CD4-positive, alpha-beta memory T cell (primary cell): ENCODE measurements around the gene SH2D5. TPM values are rescaled to one million over a fixed set of nuclear protein-coding genes. Genes with fewer than 3 reads are reported as not detected.

Source experiments
- CTCF ChIA-PET: fragments of 350-600 bp; sonication (Branson Sonifier 250); formaldehyde crosslinking; loops from one replicate; lab custom pipeline; 2021; ENCODE audit warnings: inconsistent platforms; ENCODE audit not compliant: partially characterized antibody; lab: Charles Lee
- POLR2A ChIA-PET: fragments of 350-600 bp; sonication (Branson Sonifier 250); formaldehyde crosslinking; loops from one replicate; lab custom pipeline; 2021; ENCODE audit not compliant: partially characterized antibody; lab: Charles Lee
- DNase-seq, 5 donors: peaks; one replicate each; pipeline versions ENCODE4 v3.0.0 to v3.0.0-alpha.2; 2020 to 2022; ENCODE audit warnings: mixed read lengths in 1 of 5
- H3K27ac ChIP-seq: one replicate; pipeline ENCODE4 v1.7.0; 2013; ENCODE audit warnings: low read depth, low read length
- H3K27me3 ChIP-seq: 2 replicates; pipeline ENCODE4 v1.7.0; 2013; ENCODE audit warnings: mild to moderate bottlenecking, low read length, moderate library complexity; ENCODE audit not compliant: insufficient read depth
- H3K36me3 ChIP-seq: 2 replicates; pipeline ENCODE4 v1.7.0; 2013; ENCODE audit warnings: mild to moderate bottlenecking, low read length, moderate library complexity; ENCODE audit not compliant: insufficient read depth
- H3K4me1 ChIP-seq: 2 replicates; pipeline ENCODE4 v1.7.0; 2013; ENCODE audit warnings: mild to moderate bottlenecking, low read length, moderate library complexity; ENCODE audit not compliant: insufficient read depth
- H3K4me3 ChIP-seq, 2 donors: one replicate each; pipeline ENCODE4 v1.7.0; 2013; ENCODE audit warnings: low read length in 2 of 2, mild to moderate bottlenecking in 1 of 2
- H3K9me3 ChIP-seq, 2 donors: one replicate each; pipeline ENCODE4 v1.7.0; 2013; ENCODE audit warnings: low read length in 2 of 2, control low read depth in 1 of 2; ENCODE audit not compliant: control insufficient read depth in 1 of 2
- H3K27ac Mint-ChIP-seq, 7 donors: one replicate each; pipeline ENCODE4 v1.8.0; 2020 to 2021; ENCODE audit warnings: mixed read lengths in 7 of 7, mild to moderate bottlenecking in 6 of 7, inconsistent platforms in 3 of 7, moderate library complexity in 3 of 7
- H3K27me3 Mint-ChIP-seq, 2 donors: one replicate each; pipeline ENCODE4 v1.8.0; 2020 to 2021; ENCODE audit warnings: mixed read lengths in 2 of 2
- H3K36me3 Mint-ChIP-seq, 2 donors: one replicate each; pipeline ENCODE4 v1.8.0; 2020 to 2021; ENCODE audit warnings: mixed read lengths in 2 of 2, inconsistent platforms in 1 of 2, mild to moderate bottlenecking in 1 of 2
- H3K4me1 Mint-ChIP-seq, 4 donors: one replicate each; pipeline ENCODE4 v1.8.0; 2020 to 2021; ENCODE audit warnings: mixed read lengths in 4 of 4, mild to moderate bottlenecking in 1 of 4
- H3K4me3 Mint-ChIP-seq, 8 donors: one replicate each; pipeline ENCODE4 v1.8.0; 2020 to 2021; ENCODE audit warnings: mixed read lengths in 8 of 8, mild to moderate bottlenecking in 7 of 8, moderate library complexity in 6 of 8, inconsistent platforms in 3 of 8
- H3K9me3 Mint-ChIP-seq, 8 donors: one replicate each; pipeline ENCODE4 v1.8.0; 2020 to 2021; ENCODE audit warnings: mixed read lengths in 8 of 8, mild to moderate bottlenecking in 5 of 8, inconsistent platforms in 3 of 8, moderate library complexity in 1 of 8
- intact Hi-C: fragments of 100-400 bp; cut with micrococcal nuclease; formaldehyde crosslinking; loops from one replicate; pipeline ENCODE4 v1.15.1; 2023
- polyA plus RNA-seq, 2 donors: library from polyadenylated mRNA; unstranded; fragments of 300-500 nt; fragmentation: Illumina TruSeq; gene quantifications; one replicate each; pipeline ENCODE4 v1.2.3, GENCODE V29; 2021
- total RNA-seq, 2 experiments: library from RNA; stranded (reverse); gene quantifications; one replicate each; pipeline ENCODE4 v1.2.3, GENCODE V29; 2021

SH2D5 gene
- total and polyA plus RNA-seq, 4 experiments from 2014 or later = 0.38 TPM; not detected in 3

- H3K27me3 Mint-ChIP-seq = peaks cover 2 to 15% of the 10 kb centered on the region in 2 donors
- peaks cover 17% of the 10 kb centered on the region for H3K4me1 ChIP-seq
- H3K36me3 Mint-ChIP-seq = peaks cover 11 to 17% of the 10 kb centered on the region in 2 donors
- DNase-seq = no peak
- ChIA-PET CTCF (interaction anchor here (0.8 to 1.5 kb wide), 3 partner anchors 22 to 537 kb away, joined by 3 to 12 read pairs (median 3); no protein-coding TSS in a partner anchor), POLR2A (interaction anchor here (0.9 to 2.3 kb wide), 2 partner anchors 36 to 54 kb away, joined by 3 to 7 read pairs; no protein-coding TSS in a partner anchor)
- no peak overlapping the region for H3K27ac ChIP-seq
- H3K4me3 ChIP-seq = peak overlapping the region in 1 of 2 donors; percentile 68
- H3K9me3 ChIP-seq = no peaks in the 10 kb centered on the region
- peak overlapping the region; percentile 78 to 91 (median 88) for H3K4me3 Mint-ChIP-seq
- H3K27ac Mint-ChIP-seq = peak overlapping the region in 6 of 7 donors; percentile 51 to 85 (median 77)
- no peaks in the 10 kb centered on the region for H3K27me3 ChIP-seq
- peaks cover 0 to 2% (median 0%) of the 10 kb centered on the region in 8 donors for H3K9me3 Mint-ChIP-seq
- intact Hi-C loops = loop anchor here (1.0 to 5.0 kb wide), 4 partner anchors 15 to 462 kb away; partner anchors contain the start of genes HP1BP3 and KIF17
- no peaks in the 10 kb centered on the region for H3K36me3 ChIP-seq
- H3K4me1 Mint-ChIP-seq = peaks cover 10 to 23% (median 13%) of the 10 kb centered on the region in 4 donors
These were observed 965 bp upstream of the SH2D5 start for GRCh38 chr1:20733360-20733975.

DNA sequence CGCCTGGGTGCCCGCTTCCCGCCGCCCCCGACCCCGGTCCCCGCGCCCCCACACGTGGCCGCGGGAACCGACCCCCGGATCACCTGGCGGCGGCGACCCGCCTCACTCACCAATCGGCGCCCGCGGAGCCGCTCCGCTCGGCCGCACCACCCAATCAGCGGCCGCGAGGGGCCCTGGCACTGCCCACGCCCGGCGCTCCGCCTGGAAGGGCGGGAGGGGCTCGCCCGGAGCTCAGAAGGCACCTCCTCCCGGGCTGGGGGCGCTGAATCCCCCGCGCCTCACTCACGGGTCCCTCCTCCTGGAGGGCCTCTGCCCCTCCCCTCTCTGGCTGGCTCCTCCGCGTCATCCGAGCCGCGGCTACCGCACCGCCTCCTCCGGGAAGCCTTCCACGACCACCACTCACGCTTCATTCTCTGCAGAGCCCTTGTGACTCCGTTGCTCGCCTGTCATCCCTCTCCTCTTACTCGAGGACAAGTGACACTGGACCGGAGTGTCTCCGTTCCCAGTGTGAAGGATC, 374 bp downstream of the SH2D5 start:
- H3K27me3 Mint-ChIP-seq = peaks cover 3 to 19% of the 10 kb centered on the region in 2 donors
- H3K36me3 ChIP-seq = no peaks in the 10 kb centered on the region
- peak overlapping the region; percentile 78 to 91 (median 88) for H3K4me3 Mint-ChIP-seq
- no peaks in the 10 kb centered on the region for H3K9me3 ChIP-seq
- peak overlapping the region in 5 of 7 donors; percentile 30 to 85 (median 74) for H3K27ac Mint-ChIP-seq
- peaks cover 0 to 4% of the 10 kb centered on the region in 2 donors for H3K36me3 Mint-ChIP-seq
- H3K4me3 ChIP-seq = peak overlapping the region; percentile 68 to 69
- peak; percentile 29 to 62 (median 40) for DNase-seq
- peaks cover 17% of the 10 kb centered on the region for H3K4me1 ChIP-seq
- ChIA-PET CTCF (interaction anchor here (1.5 to 2.2 kb wide), 3 partner anchors 11 to 463 kb away, joined by 3 to 9 read pairs (median 4); no protein-coding TSS in a partner anchor), POLR2A (interaction anchor here (1.0 to 2.3 kb wide), 3 partner anchors 14 to 55 kb away, joined by 4 to 7 read pairs (median 5); partner anchors contain the start of genes HP1BP3 and KIF17)
- intact Hi-C loops = loop anchor here (2.0 to 5.0 kb wide), 2 partner anchors 13 to 55 kb away; partner anchors contain the start of genes HP1BP3 and KIF17
- H3K27ac ChIP-seq = no peak overlapping the region
- peaks cover 10 to 23% (median 13%) of the 10 kb centered on the region in 4 donors for H3K4me1 Mint-ChIP-seq
- peaks cover 0 to 2% (median 0%) of the 10 kb centered on the region in 8 donors for H3K9me3 Mint-ChIP-seq
- H3K27me3 ChIP-seq = no peaks in the 10 kb centered on the region

- intact Hi-C loops = loop anchor here (5.0 kb wide), 1 partner anchor 56 kb away; the partner anchor contains the start of gene HP1BP3
- Mint-ChIP-seq H3K36me3 (peaks cover 0 to 2% of the 10 kb centered on the region in 2 donors), H3K27ac (peak overlapping the region in 1 of 7 donors; percentile 54), H3K9me3 (peaks cover 0 to 2% (median 0%) of the 10 kb centered on the region in 8 donors), H3K27me3 (peaks cover 3 to 19% of the 10 kb centered on the region in 2 donors), H3K4me3 (peak overlapping the region; percentile 72 to 91 (median 78)), H3K4me1 (peaks cover 10 to 23% (median 13%) of the 10 kb centered on the region in 4 donors)
- Histone ChIP-seq H3K4me1 (peaks cover 17% of the 10 kb centered on the region), H3K27me3 (no peaks in the 10 kb centered on the region), H3K36me3 (no peaks in the 10 kb centered on the region), H3K9me3 (no peaks in the 10 kb centered on the region), H3K4me3 (no peak overlapping the region), H3K27ac (no peak overlapping the region)
- CTCF ChIA-PET = interaction anchor here (1.5 to 2.2 kb wide), 3 partner anchors 10 to 464 kb away, joined by 3 to 9 read pairs (median 4); no protein-coding TSS in a partner anchor
- POLR2A ChIA-PET = interaction anchor here (0.8 to 2.3 kb wide), 5 partner anchors 13 to 56 kb away, joined by 3 to 7 read pairs (median 5); partner anchors contain the start of genes HP1BP3 and KIF17
- peak in 2 of 5 donors; percentile 19 to 25 for DNase-seq
These were observed 1.2 kb downstream of the SH2D5 start for GRCh38 chr1:20731057-20731991.

- H3K9me3 ChIP-seq = no peaks in the 10 kb centered on the region
- no peak overlapping the region for H3K27ac ChIP-seq
- peaks cover 0 to 2% of the 10 kb centered on the region in 2 donors for H3K36me3 Mint-ChIP-seq
- H3K4me3 ChIP-seq = no peak overlapping the region
- peaks cover 3 to 19% of the 10 kb centered on the region in 2 donors for H3K27me3 Mint-ChIP-seq
- H3K27ac Mint-ChIP-seq = no peak overlapping the region
- no peaks in the 10 kb centered on the region for H3K27me3 ChIP-seq
- H3K4me1 Mint-ChIP-seq = peaks cover 10 to 23% (median 13%) of the 10 kb centered on the region in 4 donors
- no peak for DNase-seq
- ChIA-PET POLR2A (interaction anchor here (0.8 to 1.4 kb wide), 2 partner anchors 12 to 56 kb away, joined by 3 to 6 read pairs; partner anchors contain the start of gene KIF17), CTCF (interaction anchor here (2.2 kb wide), 1 partner anchor 34 kb away, joined by 9 read pairs; no protein-coding TSS in a partner anchor)
- H3K4me3 Mint-ChIP-seq = peak overlapping the region in 7 of 8 donors; percentile 15 to 83 (median 42)
- H3K36me3 ChIP-seq = no peaks in the 10 kb centered on the region
- intact Hi-C loops = loop anchor here (5.0 kb wide), 1 partner anchor 57 kb away; the partner anchor contains the start of gene HP1BP3
- peaks cover 0 to 2% (median 0%) of the 10 kb centered on the region in 8 donors for H3K9me3 Mint-ChIP-seq
- peaks cover 17% of the 10 kb centered on the region for H3K4me1 ChIP-seq
These were observed 1.8 kb downstream of the SH2D5 start for GRCh38 chr1:20730690-20731056.

- intact Hi-C loops = loop anchor here (5.0 kb wide), 1 partner anchor 57 kb away; the partner anchor contains the start of gene HP1BP3
- ChIA-PET CTCF (interaction anchor here (2.2 kb wide), 1 partner anchor 34 kb away, joined by 9 read pairs; no protein-coding TSS in a partner anchor), POLR2A (interaction anchor here (1.4 kb wide), 1 partner anchor 12 kb away, joined by 6 read pairs; the partner anchor contains the start of gene KIF17)
- H3K27ac ChIP-seq = no peak overlapping the region
- Mint-ChIP-seq H3K27me3 (peaks cover 3 to 19% of the 10 kb centered on the region in 2 donors), H3K36me3 (peaks cover 0 to 2% of the 10 kb centered on the region in 2 donors), H3K27ac (peak overlapping the region in 3 of 7 donors; percentile 1 to 62 (median 42)), H3K4me1 (peaks cover 10 to 23% (median 13%) of the 10 kb centered on the region in 4 donors), H3K4me3 (peak overlapping the region in 5 of 8 donors; percentile 57 to 86 (median 65)), H3K9me3 (peaks cover 0 to 2% (median 0%) of the 10 kb centered on the region in 8 donors)
- H3K36me3 ChIP-seq = no peaks in the 10 kb centered on the region
- no peak for DNase-seq
- H3K9me3 ChIP-seq = no peaks in the 10 kb centered on the region
- peaks cover 17% of the 10 kb centered on the region for H3K4me1 ChIP-seq
- no peaks in the 10 kb centered on the region for H3K27me3 ChIP-seq
- no peak overlapping the region for H3K4me3 ChIP-seq
These were observed 2.4 kb downstream of the SH2D5 start for GRCh38 chr1:20729990-20730689.
